ENCODE measurements around the gene MEP1B.
"Not testable (repeated sequence)": the region's sequence is repeated elsewhere in the genome, so short reads cannot be mapped to it uniquely, and the experiment has no call there.

Gene MEP1B

GRCh38 chr18:32174719-32175118 lies 15.1 kb upstream of the MEP1B start:
- no peak overlapping the region for H3K27ac ChIP-seq (ENCODE audit: insufficient read depth, low read length, poor library complexity, severe bottlenecking)
- H3K4me1 ChIP-seq (ENCODE audit: control insufficient read depth, insufficient read depth, low read length, poor library complexity, severe bottlenecking), result no peaks in the 10 kb centered on the region
- H3K27me3 ChIP-seq (replicated peaks; ENCODE audit: control insufficient read depth, insufficient read depth, low read length, poor library complexity, severe bottlenecking), result no peaks in the 10 kb centered on the region
- H3K9me3 ChIP-seq (ENCODE audit: control insufficient read depth, low read length), result no peaks in the 10 kb centered on the region
- no peaks in the 10 kb centered on the region for H3K36me3 ChIP-seq (ENCODE audit: control insufficient read depth, insufficient read depth, low read length)
- no peak overlapping the region for H3K4me3 ChIP-seq (ENCODE audit: insufficient read depth, low read depth, low read length, poor library complexity, severe bottlenecking)
- no peak for DNase-seq

GRCh38 chr18:32175265-32175664 lies 14.6 kb upstream of the MEP1B start:
- Histone ChIP-seq H3K36me3 (ENCODE audit: control insufficient read depth, insufficient read depth, low read length) (no peaks in the 10 kb centered on the region), H3K9me3 (ENCODE audit: control insufficient read depth, low read length) (no peaks in the 10 kb centered on the region), H3K4me3 (ENCODE audit: insufficient read depth, low read depth, low read length, poor library complexity, severe bottlenecking) (no peak overlapping the region), H3K27me3 (replicated peaks; ENCODE audit: control insufficient read depth, insufficient read depth, low read length, poor library complexity, severe bottlenecking) (no peaks in the 10 kb centered on the region), H3K27ac (ENCODE audit: insufficient read depth, low read length, poor library complexity, severe bottlenecking) (no peak overlapping the region), H3K4me1 (ENCODE audit: control insufficient read depth, insufficient read depth, low read length, poor library complexity, severe bottlenecking) (no peaks in the 10 kb centered on the region)
- no peak for DNase-seq

GRCh38 chr18:32176745-32177144 lies 13.1 kb upstream of the MEP1B start:
- H3K36me3 ChIP-seq (ENCODE audit: control insufficient read depth, insufficient read depth, low read length); H3K4me1 ChIP-seq (ENCODE audit: control insufficient read depth, insufficient read depth, low read length, poor library complexity, severe bottlenecking); H3K27ac ChIP-seq (ENCODE audit: insufficient read depth, low read length, poor library complexity, severe bottlenecking); H3K27me3 ChIP-seq (replicated peaks; ENCODE audit: control insufficient read depth, insufficient read depth, low read length, poor library complexity, severe bottlenecking); DNase-seq; H3K9me3 ChIP-seq (ENCODE audit: control insufficient read depth, low read length); H3K4me3 ChIP-seq (ENCODE audit: insufficient read depth, low read depth, low read length, poor library complexity, severe bottlenecking): not testable (repeated sequence)

GRCh38 chr18:32177530-32177929 lies 12.3 kb upstream of the MEP1B start:
- Histone ChIP-seq H3K9me3 (ENCODE audit: control insufficient read depth, low read length) (no peaks in the 10 kb centered on the region), H3K36me3 (ENCODE audit: control insufficient read depth, insufficient read depth, low read length) (no peaks in the 10 kb centered on the region), H3K4me3 (ENCODE audit: insufficient read depth, low read depth, low read length, poor library complexity, severe bottlenecking) (no peak overlapping the region), H3K27me3 (replicated peaks; ENCODE audit: control insufficient read depth, insufficient read depth, low read length, poor library complexity, severe bottlenecking) (no peaks in the 10 kb centered on the region), H3K4me1 (ENCODE audit: control insufficient read depth, insufficient read depth, low read length, poor library complexity, severe bottlenecking) (no peaks in the 10 kb centered on the region), H3K27ac (ENCODE audit: insufficient read depth, low read length, poor library complexity, severe bottlenecking) (no peak overlapping the region)
- DNase-seq, result no peak

- H3K4me1 ChIP-seq (ENCODE audit: control insufficient read depth, insufficient read depth, low read length, poor library complexity, severe bottlenecking), result no peaks in the 10 kb centered on the region
- DNase-seq, result no peak
Measured at GRCh38 chr18:32183503-32183902, 6.3 kb upstream of the MEP1B start.

GRCh38 chr18:32190209-32190608 lies 370 bp downstream of the MEP1B start:
- Histone ChIP-seq H3K4me1 (ENCODE audit: control insufficient read depth, insufficient read depth, low read length, poor library complexity, severe bottlenecking) (no peaks in the 10 kb centered on the region), H3K9me3 (ENCODE audit: control insufficient read depth, low read length) (no peaks in the 10 kb centered on the region), H3K36me3 (ENCODE audit: control insufficient read depth, insufficient read depth, low read length) (no peaks in the 10 kb centered on the region), H3K27me3 (replicated peaks; ENCODE audit: control insufficient read depth, insufficient read depth, low read length, poor library complexity, severe bottlenecking) (no peaks in the 10 kb centered on the region), H3K27ac (ENCODE audit: insufficient read depth, low read length, poor library complexity, severe bottlenecking) (no peak overlapping the region), H3K4me3 (ENCODE audit: insufficient read depth, low read depth, low read length, poor library complexity, severe bottlenecking) (no peak overlapping the region)
- no peak for DNase-seq

More at GRCh38 chr18:32183503-32183902, 6.3 kb upstream of the MEP1B start:
- Histone ChIP-seq H3K27me3 (replicated peaks; ENCODE audit: control insufficient read depth, insufficient read depth, low read length, poor library complexity, severe bottlenecking) (no peaks in the 10 kb centered on the region), H3K4me3 (ENCODE audit: insufficient read depth, low read depth, low read length, poor library complexity, severe bottlenecking) (no peak overlapping the region), H3K9me3 (ENCODE audit: control insufficient read depth, low read length) (no peaks in the 10 kb centered on the region), H3K36me3 (ENCODE audit: control insufficient read depth, insufficient read depth, low read length) (no peaks in the 10 kb centered on the region), H3K27ac (ENCODE audit: insufficient read depth, low read length, poor library complexity, severe bottlenecking) (no peak overlapping the region)

GRCh38 chr18:32195881-32196815 lies 6.3 kb downstream of the MEP1B start:
- Histone ChIP-seq H3K4me1 (ENCODE audit: control insufficient read depth, insufficient read depth, low read length, poor library complexity, severe bottlenecking) (no peaks in the 10 kb centered on the region), H3K9me3 (ENCODE audit: control insufficient read depth, low read length) (no peaks in the 10 kb centered on the region), H3K4me3 (ENCODE audit: insufficient read depth, low read depth, low read length, poor library complexity, severe bottlenecking) (no peak overlapping the region), H3K27me3 (replicated peaks; ENCODE audit: control insufficient read depth, insufficient read depth, low read length, poor library complexity, severe bottlenecking) (no peaks in the 10 kb centered on the region), H3K36me3 (ENCODE audit: control insufficient read depth, insufficient read depth, low read length) (no peaks in the 10 kb centered on the region), H3K27ac (ENCODE audit: insufficient read depth, low read length, poor library complexity, severe bottlenecking) (no peak overlapping the region)
- DNase-seq, result no peak

GRCh38 chr18:32200766-32201165 lies 10.9 kb downstream of the MEP1B start:
- no peaks in the 10 kb centered on the region for H3K36me3 ChIP-seq (ENCODE audit: control insufficient read depth, insufficient read depth, low read length)
- H3K4me1 ChIP-seq (ENCODE audit: control insufficient read depth, insufficient read depth, low read length, poor library complexity, severe bottlenecking), result no peaks in the 10 kb centered on the region
- H3K27me3 ChIP-seq (replicated peaks; ENCODE audit: control insufficient read depth, insufficient read depth, low read length, poor library complexity, severe bottlenecking), result no peaks in the 10 kb centered on the region
- no peaks in the 10 kb centered on the region for H3K9me3 ChIP-seq (ENCODE audit: control insufficient read depth, low read length)
- no peak for DNase-seq
- no peak overlapping the region for H3K4me3 ChIP-seq (ENCODE audit: insufficient read depth, low read depth, low read length, poor library complexity, severe bottlenecking)
- H3K27ac ChIP-seq (ENCODE audit: insufficient read depth, low read length, poor library complexity, severe bottlenecking), result no peak overlapping the region

- no peak for DNase-seq
- Histone ChIP-seq H3K4me1 (ENCODE audit: control insufficient read depth, insufficient read depth, low read length, poor library complexity, severe bottlenecking) (no peaks in the 10 kb centered on the region), H3K27me3 (replicated peaks; ENCODE audit: control insufficient read depth, insufficient read depth, low read length, poor library complexity, severe bottlenecking) (no peaks in the 10 kb centered on the region), H3K27ac (ENCODE audit: insufficient read depth, low read length, poor library complexity, severe bottlenecking) (no peak overlapping the region), H3K4me3 (ENCODE audit: insufficient read depth, low read depth, low read length, poor library complexity, severe bottlenecking) (no peak overlapping the region), H3K9me3 (ENCODE audit: control insufficient read depth, low read length) (no peaks in the 10 kb centered on the region), H3K36me3 (ENCODE audit: control insufficient read depth, insufficient read depth, low read length) (no peaks in the 10 kb centered on the region)
Measured at GRCh38 chr18:32201948-32202672, 12.3 kb downstream of the MEP1B start.

GRCh38 chr18:32208023-32208422 lies 18.2 kb downstream of the MEP1B start:
- no peaks in the 10 kb centered on the region for H3K36me3 ChIP-seq (ENCODE audit: control insufficient read depth, insufficient read depth, low read length)
- no peaks in the 10 kb centered on the region for H3K4me1 ChIP-seq (ENCODE audit: control insufficient read depth, insufficient read depth, low read length, poor library complexity, severe bottlenecking)
- H3K27ac ChIP-seq (ENCODE audit: insufficient read depth, low read length, poor library complexity, severe bottlenecking), result no peak overlapping the region
- no peaks in the 10 kb centered on the region for H3K9me3 ChIP-seq (ENCODE audit: control insufficient read depth, low read length)
- no peak overlapping the region for H3K4me3 ChIP-seq (ENCODE audit: insufficient read depth, low read depth, low read length, poor library complexity, severe bottlenecking)
- no peak for DNase-seq
- H3K27me3 ChIP-seq (replicated peaks; ENCODE audit: control insufficient read depth, insufficient read depth, low read length, poor library complexity, severe bottlenecking), result no peaks in the 10 kb centered on the region
